Upper lobe of left lung (tissue), 6 donors: Measurements from ENCODE around the gene RAPGEFL1. TPM values are rescaled to one million over a fixed set of nuclear protein-coding genes. Genes with fewer than 3 reads are reported as not detected.
A peak's percentile ranks its signal among the peaks of the same experiment; 100 is the strongest.

Experiments used
- ATAC-seq, 2 donors: fragments of 200-7000 bp; cut with Tn5 transposase; one replicate each; pipeline ENCODE4 v1.9.1; 2022; ENCODE audit warnings: mild to moderate bottlenecking in 2 of 2, moderate library complexity in 2 of 2; ENCODE audit not compliant: low FRiP score in 2 of 2
- DNase-seq, 2 donors: peaks; one replicate each; pipeline ENCODE4 v3.0.0-alpha.2; 2019 to 2020
- H3K27ac ChIP-seq, 4 donors: fragments of 200-600 bp; sonication (generic); one replicate each; pipeline ENCODE4 v1.5.1; 2016 to 2019
- H3K27me3 ChIP-seq, 4 donors: fragments of 200-600 bp; sonication (generic); one replicate each; pipeline ENCODE4 v1.5.1; 2017 to 2019
- H3K36me3 ChIP-seq, 4 donors: fragments of 200-600 bp; sonication (generic); one replicate each; pipeline ENCODE4 v1.5.1; 2016 to 2019
- H3K4me1 ChIP-seq, 4 donors: fragments of 200-600 bp; sonication (generic); one replicate each; pipeline ENCODE4 v1.5.1; 2018 to 2019
- H3K4me3 ChIP-seq, 4 donors: fragments of 200-600 bp; sonication (generic); one replicate each; pipeline ENCODE4 v1.5.1; 2017 to 2019; ENCODE audit warnings: mild to moderate bottlenecking in 2 of 4, moderate library complexity in 1 of 4
- H3K9me3 ChIP-seq, 4 donors: fragments of 200-600 bp; sonication (generic); one replicate each; pipeline ENCODE4 v1.5.1; 2018 to 2019
- EP300 ChIP-seq, 4 donors: sonication (generic); formaldehyde crosslinking; IDR thresholded peaks; one replicate each; pipeline ENCODE4 v1.5.1; 2017; ENCODE audit warnings: antibody characterized with exemption in 4 of 4, control low read depth in 2 of 4
- POLR2A ChIP-seq, 4 donors: fragments of 450-650 bp; IDR thresholded peaks; one replicate each; pipeline ENCODE4 v1.5.1; 2016 to 2017; ENCODE audit warnings: antibody characterized with exemption in 4 of 4, mild to moderate bottlenecking in 2 of 4
- POLR2AphosphoS5 ChIP-seq, 2 donors: sonication (generic); formaldehyde crosslinking; IDR thresholded peaks; one replicate each; pipeline ENCODE4 v1.5.1; 2017; ENCODE audit warnings: antibody characterized with exemption in 2 of 2
- WGBS, 2 donors: methylation state at CpG; one replicate each; pipeline ENCODE4 v1.1.5; 2017 to 2018; 5-methylcytosine and 5-hydroxymethylcytosine counted together
- total RNA-seq, 6 donors: library from RNA; depleted of rRNA in 4 of 6; stranded (reverse); fragments of >200 nt in 4 of 6; gene quantifications; one replicate each; pipeline versions ENCODE4 v1.1.0 to v1.2.1, GENCODE V29; 2016 to 2021
- TF ChIP-seq, protein P1 (sequence below), 6 experiments: fragments of 450-650 bp in 4 of 6; fragments of 200-600 bp in 2 of 6; sonication (generic) in 2 of 6; IDR thresholded peaks; one replicate each; pipeline ENCODE4 v1.5.1; 2016 to 2019; ENCODE audit warnings: antibody characterized with exemption in 6 of 6
- donor health status: DM: no; HTN: no; CAD: no; lungs with moderate emphysema.
- donor health status: DM: no; HTN: yes; CAD: no; lungs with severe emphysema.

Gene RAPGEFL1
- total RNA-seq, 6 donors from 2014 or later, result 7.6 to 44.0 (median 13.5) TPM

DNA sequence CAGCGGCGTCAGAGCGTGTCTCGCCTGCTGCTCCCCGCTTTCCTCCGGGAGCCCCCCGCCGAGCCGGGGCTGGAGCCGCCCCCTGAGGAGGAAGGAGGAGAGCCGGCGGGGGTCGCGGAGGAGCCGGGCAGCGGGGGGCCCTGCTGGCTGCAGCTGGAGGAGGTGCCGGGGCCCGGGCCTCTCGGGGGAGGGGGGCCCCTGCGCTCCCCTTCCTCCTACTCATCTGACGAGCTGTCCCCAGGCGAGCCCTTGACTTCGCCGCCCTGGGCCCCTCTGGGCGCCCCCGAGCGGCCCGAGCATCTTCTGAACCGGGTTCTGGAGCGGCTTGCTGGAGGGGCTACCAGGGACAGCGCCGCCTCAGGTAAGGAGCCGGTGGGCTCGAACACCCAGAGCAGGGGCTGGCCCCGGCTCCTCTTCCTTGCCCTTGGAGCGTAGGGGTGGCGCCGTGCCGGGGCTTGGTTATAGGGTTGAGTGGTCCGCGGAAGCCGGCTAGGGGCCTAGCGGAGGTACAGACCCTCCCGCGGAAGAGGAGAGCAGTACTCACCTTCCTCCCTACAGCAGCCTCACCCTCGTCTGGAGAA, 841 bp downstream of the RAPGEFL1 start:
- no peaks in the 10 kb centered on the region for H3K27me3 ChIP-seq
- 30 to 67% methylated on average over 2 to 34 of the region's 46 CpGs for WGBS, 2 donors
- H3K36me3 ChIP-seq, result peaks cover 0 to 26% (median 3%) of the 10 kb centered on the region in 4 donors
- TF ChIP-seq POLR2AphosphoS5 (IDR thresholded peaks at IDR 0.05) (no peak), EP300 (IDR thresholded peaks at IDR 0.05) (no peak), POLR2A (IDR thresholded peaks at IDR 0.05) (no peak)
- TF ChIP-seq, protein P1, sequence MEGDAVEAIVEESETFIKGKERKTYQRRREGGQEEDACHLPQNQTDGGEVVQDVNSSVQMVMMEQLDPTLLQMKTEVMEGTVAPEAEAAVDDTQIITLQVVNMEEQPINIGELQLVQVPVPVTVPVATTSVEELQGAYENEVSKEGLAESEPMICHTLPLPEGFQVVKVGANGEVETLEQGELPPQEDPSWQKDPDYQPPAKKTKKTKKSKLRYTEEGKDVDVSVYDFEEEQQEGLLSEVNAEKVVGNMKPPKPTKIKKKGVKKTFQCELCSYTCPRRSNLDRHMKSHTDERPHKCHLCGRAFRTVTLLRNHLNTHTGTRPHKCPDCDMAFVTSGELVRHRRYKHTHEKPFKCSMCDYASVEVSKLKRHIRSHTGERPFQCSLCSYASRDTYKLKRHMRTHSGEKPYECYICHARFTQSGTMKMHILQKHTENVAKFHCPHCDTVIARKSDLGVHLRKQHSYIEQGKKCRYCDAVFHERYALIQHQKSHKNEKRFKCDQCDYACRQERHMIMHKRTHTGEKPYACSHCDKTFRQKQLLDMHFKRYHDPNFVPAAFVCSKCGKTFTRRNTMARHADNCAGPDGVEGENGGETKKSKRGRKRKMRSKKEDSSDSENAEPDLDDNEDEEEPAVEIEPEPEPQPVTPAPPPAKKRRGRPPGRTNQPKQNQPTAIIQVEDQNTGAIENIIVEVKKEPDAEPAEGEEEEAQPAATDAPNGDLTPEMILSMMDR (IDR thresholded peaks at IDR 0.05), result no peak
- DNase-seq, result no peak
- peak overlapping the region in 2 of 4 donors; percentile 2 to 5 for H3K27ac ChIP-seq
- H3K9me3 ChIP-seq, result no peaks in the 10 kb centered on the region
- H3K4me3 ChIP-seq, result peak overlapping the region in 3 of 4 donors; percentile 36 to 58 (median 54)
- ATAC-seq, result no peak
- H3K4me1 ChIP-seq, result peaks cover 14 to 21% (median 17%) of the 10 kb centered on the region in 4 donors

DNA sequence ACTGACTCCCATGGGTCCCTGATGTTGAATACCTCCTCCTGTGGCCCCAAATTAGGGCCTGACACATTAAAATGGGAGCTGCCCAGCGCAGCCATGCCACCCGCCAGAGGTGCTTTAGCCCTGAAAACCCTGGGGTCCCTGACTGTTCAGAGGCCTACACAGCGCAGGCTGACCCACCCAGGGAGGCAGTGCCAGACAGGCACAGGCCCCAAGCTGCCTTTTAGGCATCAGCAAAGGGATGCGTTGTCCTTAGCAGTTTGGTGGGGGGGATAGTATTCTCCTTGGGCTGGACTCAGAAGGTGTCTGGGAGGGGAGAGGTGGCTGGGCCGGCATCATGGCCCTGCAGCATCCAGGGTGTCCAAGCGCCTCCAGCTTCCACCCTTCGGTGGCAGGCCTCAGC, 1.4 kb downstream of the RAPGEFL1 start:
- 99 to 100% methylated on average over 4 to 7 of the region's 7 CpGs for WGBS, 2 donors
- no peak overlapping the region for H3K4me3 ChIP-seq
- no peak overlapping the region for H3K27ac ChIP-seq
- no peak for TF ChIP-seq EP300 (IDR thresholded peaks at IDR 0.05)
- TF ChIP-seq, protein P1 (IDR thresholded peaks at IDR 0.05), result no peak
- TF ChIP-seq POLR2AphosphoS5 (IDR thresholded peaks at IDR 0.05), result no peak
- no peak for TF ChIP-seq POLR2A (IDR thresholded peaks at IDR 0.05)
- peaks cover 14 to 21% (median 17%) of the 10 kb centered on the region in 4 donors for H3K4me1 ChIP-seq
- peaks cover 0 to 20% (median 3%) of the 10 kb centered on the region in 4 donors for H3K36me3 ChIP-seq
- no peaks in the 10 kb centered on the region for H3K9me3 ChIP-seq
- no peak for DNase-seq
- ATAC-seq, result no peak
- no peaks in the 10 kb centered on the region for H3K27me3 ChIP-seq

DNA sequence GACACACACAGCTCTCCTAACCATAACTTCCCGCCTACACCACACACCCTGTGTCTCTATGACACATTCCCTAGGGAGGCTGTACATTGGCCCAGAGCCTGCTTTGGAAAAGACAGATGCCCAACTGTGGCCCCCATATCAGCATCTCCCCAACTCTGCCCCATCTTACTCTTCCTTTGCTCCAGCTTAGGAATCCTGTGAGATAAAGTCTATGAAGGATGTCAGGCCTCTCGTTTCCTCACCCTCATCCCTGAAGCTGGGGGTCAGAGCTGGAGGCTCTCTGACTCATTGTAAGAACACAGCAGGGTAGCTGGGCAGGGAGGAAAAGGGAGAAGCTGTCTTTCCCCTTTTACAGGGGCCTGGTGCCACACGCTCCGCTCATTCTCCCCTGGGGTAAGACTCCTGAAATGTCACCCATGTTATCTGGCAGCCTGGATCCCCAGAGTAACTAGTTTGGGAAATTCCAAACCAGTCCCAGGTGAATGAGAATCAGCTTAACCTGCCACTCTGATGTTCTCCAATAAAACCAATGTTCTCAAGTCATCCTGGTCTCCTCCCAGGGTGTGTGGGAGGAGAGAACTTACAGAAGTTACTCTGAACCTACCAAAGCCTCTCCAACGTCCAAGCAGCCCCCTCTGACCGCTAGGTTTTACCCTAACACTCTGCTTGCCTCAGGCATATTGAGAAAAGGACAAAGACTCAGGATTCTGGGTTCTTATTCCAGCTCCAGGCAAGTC, 2.8 kb downstream of the RAPGEFL1 start:
- no peaks in the 10 kb centered on the region for H3K9me3 ChIP-seq
- ATAC-seq, result no peak
- DNase-seq, result no peak

DNA sequence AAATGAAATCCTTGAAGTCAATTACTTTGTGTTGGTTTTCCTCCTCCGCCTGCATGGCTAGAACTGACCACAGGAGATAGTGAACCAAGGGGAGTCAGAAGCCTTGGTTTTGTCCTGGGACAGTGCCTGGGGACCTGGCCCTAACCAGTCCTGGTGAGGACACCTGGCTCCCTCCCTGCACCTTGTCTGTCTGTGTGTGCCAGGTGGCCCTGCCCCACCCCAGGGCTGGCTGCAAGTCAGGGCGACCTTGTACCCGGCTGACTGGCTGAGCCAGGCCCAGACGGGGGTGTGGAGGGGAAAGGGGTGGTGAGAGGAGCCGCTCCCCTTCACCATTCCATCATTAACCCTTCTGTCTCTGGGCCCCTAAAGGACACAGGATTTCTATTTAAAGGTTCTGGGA, 3.4 kb downstream of the RAPGEFL1 start:
- no peaks in the 10 kb centered on the region for H3K9me3 ChIP-seq
- H3K4me3 ChIP-seq, result no peak overlapping the region
- peaks cover 14 to 22% (median 20%) of the 10 kb centered on the region in 4 donors for H3K4me1 ChIP-seq
- 37 to 56% methylated on average over 4 to 5 of the region's 5 CpGs for WGBS, 2 donors
- TF ChIP-seq, protein P1 (IDR thresholded peaks at IDR 0.05), result no peak
- no peak for TF ChIP-seq POLR2A (IDR thresholded peaks at IDR 0.05)
- no peak for TF ChIP-seq POLR2AphosphoS5 (IDR thresholded peaks at IDR 0.05)
- no peak for TF ChIP-seq EP300 (IDR thresholded peaks at IDR 0.05)
- peak overlapping the region in 1 of 4 donors; percentile 49 for H3K27ac ChIP-seq
- no peaks in the 10 kb centered on the region for H3K27me3 ChIP-seq
- DNase-seq (peak in 1 of 2 donors; percentile 64), ATAC-seq (no peak)
- H3K36me3 ChIP-seq, result peaks cover 0 to 6% (median 0%) of the 10 kb centered on the region in 4 donors

More for the DNA sequence above, 2.8 kb downstream of the RAPGEFL1 start:
- Histone ChIP-seq H3K27me3 (no peaks in the 10 kb centered on the region), H3K4me3 (no peak overlapping the region), H3K4me1 (peaks cover 14 to 21% (median 18%) of the 10 kb centered on the region in 4 donors), H3K27ac (peak overlapping the region in 1 of 4 donors; percentile 49), H3K36me3 (peaks cover 0 to 6% (median 0%) of the 10 kb centered on the region in 4 donors)
- 83 to 88% methylated on average over 6 of the region's 6 CpGs for WGBS, 2 donors
- TF ChIP-seq, protein P1 (IDR thresholded peaks at IDR 0.05), result no peak
- no peak for TF ChIP-seq POLR2AphosphoS5 (IDR thresholded peaks at IDR 0.05)
- no peak for TF ChIP-seq EP300 (IDR thresholded peaks at IDR 0.05)
- no peak for TF ChIP-seq POLR2A (IDR thresholded peaks at IDR 0.05)
